HCT116 (cell line): ENCODE data around the gene TCERG1L. TPM values are rescaled to one million over a fixed set of nuclear protein-coding genes. Genes with fewer than 3 reads are reported as not detected.

Experiments
- ATAC-seq: fragments of 200-7000 bp; cut with Tn5 transposase; 2 replicates; pipeline ENCODE4 v1.9.1; 2020; ENCODE audit warnings: mild to moderate bottlenecking, moderate library complexity
- BruUV-seq: library from RNA; stranded (reverse); fragments of 400-500 nt; replicated peaks from 2 replicates; lab custom pipeline; 2021; lab: Mats Ljungman, UMichigan
- CTCF ChIA-PET: fragments of 300-600 bp; sonication (Branson Sonifier 250); formaldehyde crosslinking; loops from one replicate; lab custom pipeline; 2021; ENCODE audit warnings: antibody characterized with exemption; lab: Charles Lee
- POLR2A ChIA-PET: fragments of 300-600, 350-600 bp; sonication (Branson Sonifier 250); formaldehyde crosslinking; loops from one replicate; lab custom pipeline; 2021; ENCODE audit warnings: antibody characterized with exemption; lab: Charles Lee
- RAD21 ChIA-PET, 2 experiments: fragments of 300-600 bp; sonication (Branson Sonifier 250); formaldehyde crosslinking; loops; one replicate each; lab custom pipeline; 2023; ENCODE audit warnings: low total read pairs in 2 of 2; ENCODE audit not compliant: uncharacterized antibody in 2 of 2, unreplicated experiment in 2 of 2, low non-redundant PET in 1 of 2; lab: Charles Lee
- DNase-seq: peaks from one replicate; pipeline ENCODE4 v3.0.0-alpha.2; 2010; ENCODE audit warnings: low read depth, low spot score
- H2AFZ ChIP-seq: fragments of 200-600 bp; shearing (Covaris generic), sonication (generic); 2 replicates; pipeline ENCODE4 v1.6.1; 2017; ENCODE audit warnings: low read depth, mixed run types, mixed read lengths, antibody characterized with exemption, low read length; ENCODE audit not compliant: poor library complexity, severe bottlenecking
- H3K27ac ChIP-seq: 2 replicates; pipeline ENCODE4 v1.5.1; 2012; ENCODE audit warnings: low read depth, low read length
- H3K27me3 ChIP-seq: fragments of 200-600 bp; sonication (generic); 2 replicates; pipeline ENCODE4 v1.6.1; 2016; ENCODE audit warnings: mixed run types, low read length, mixed read lengths; ENCODE audit not compliant: insufficient read depth
- H3K36me3 ChIP-seq, 2 experiments: fragments of 200-500 bp in 1 of 2; fragments of 200-600 bp in 1 of 2; sonication (Bioruptor generic) in 1 of 2; sonication (generic) in 1 of 2; 2 replicates each; pipeline versions ENCODE4 v1.5.1 to v1.6.1; 2014 to 2016; ENCODE audit warnings: low read length in 2 of 2, inconsistent platforms in 1 of 2, mixed read lengths in 1 of 2, mixed run types in 1 of 2; ENCODE audit not compliant: insufficient read depth in 2 of 2, control insufficient read depth in 1 of 2
- H3K4me1 ChIP-seq, 2 experiments: fragments of 200-600 bp in 1 of 2; sonication (generic) in 1 of 2; 2 replicates each; pipeline versions ENCODE4 v1.5.1 to v1.6.1; 2012 to 2017; ENCODE audit warnings: low read length in 2 of 2, inconsistent platforms in 1 of 2, mild to moderate bottlenecking in 1 of 2, mixed read lengths in 1 of 2, mixed run types in 1 of 2, moderate library complexity in 1 of 2; ENCODE audit not compliant: insufficient read depth in 2 of 2, control insufficient read depth in 1 of 2
- H3K4me2 ChIP-seq: fragments of 200-600 bp; sonication (generic); 2 replicates; pipeline ENCODE4 v1.6.1; 2017; ENCODE audit warnings: mixed run types, low read length, mixed read lengths
- H3K4me3 ChIP-seq, 2 experiments: fragments of 200-600 bp in 1 of 2; sonication (generic) in 1 of 2; replicated peaks in 1 of 2; 2 replicates each; pipeline ENCODE4 v1.5.1; 2011 to 2016; ENCODE audit warnings: low read length in 2 of 2, control low read depth in 1 of 2, low read depth in 1 of 2, mild to moderate bottlenecking in 1 of 2, mixed read lengths in 1 of 2, mixed run types in 1 of 2
- H3K79me2 ChIP-seq: fragments of 200-600 bp; sonication (generic); 2 replicates; pipeline ENCODE4 v1.6.1; 2017; ENCODE audit warnings: mild to moderate bottlenecking, mixed run types, low read length, moderate library complexity, mixed read lengths; ENCODE audit not compliant: insufficient read depth
- H3K9ac ChIP-seq: fragments of 200-600 bp; sonication (generic); 2 replicates; pipeline ENCODE4 v1.6.1; 2016; ENCODE audit warnings: low read length, mixed read lengths
- H3K9me2 ChIP-seq: fragments of 200-600 bp; sonication (generic), shearing (Covaris generic); 2 replicates; pipeline ENCODE4 v1.6.1; 2017; ENCODE audit warnings: mixed run types, mild to moderate bottlenecking, moderate library complexity; ENCODE audit not compliant: insufficient read depth
- H3K9me3 ChIP-seq, 2 experiments: fragments of 200-500 bp in 1 of 2; fragments of 200-600 bp in 1 of 2; sonication (Bioruptor generic) in 1 of 2; sonication (generic) in 1 of 2; 2 replicates each; pipeline ENCODE4 v1.6.1; 2014 to 2017; ENCODE audit warnings: low read length in 2 of 2, mixed read lengths in 2 of 2, inconsistent platforms in 1 of 2, low read depth in 1 of 2, mild to moderate bottlenecking in 1 of 2, mixed run types in 1 of 2, moderate library complexity in 1 of 2; ENCODE audit not compliant: control insufficient read depth in 1 of 2, insufficient read depth in 1 of 2
- H4K20me1 ChIP-seq: fragments of 200-600 bp; sonication (generic), shearing (Covaris generic); 2 replicates; pipeline ENCODE4 v1.6.1; 2017; ENCODE audit warnings: mixed run types, mild to moderate bottlenecking, moderate library complexity; ENCODE audit not compliant: insufficient read depth
- CBX3 ChIP-seq: IDR thresholded peaks from 2 replicates; pipeline ENCODE4 v1.6.1; 2012; ENCODE audit warnings: low read depth
- EZH2 ChIP-seq: fragments of 200-600 bp; sonication (generic); IDR thresholded peaks from 2 replicates; pipeline ENCODE4 v1.6.1; 2017; ENCODE audit warnings: antibody characterized with exemption, mixed run types
- FOSL1 ChIP-seq: IDR thresholded peaks from 2 replicates; pipeline ENCODE4 v1.6.1; 2012; ENCODE audit warnings: low read depth
- JUND ChIP-seq: IDR thresholded peaks from 2 replicates; pipeline ENCODE4 v1.6.1; 2012
- RAD21 ChIP-seq: IDR thresholded peaks from 2 replicates; pipeline ENCODE4 v1.6.1; 2012; ENCODE audit warnings: low read depth, mild to moderate bottlenecking
- REST ChIP-seq: IDR thresholded peaks from 2 replicates; pipeline ENCODE4 v1.6.1; 2012; ENCODE audit warnings: low read depth
- ZFX ChIP-seq: fragments of 450-650 bp; IDR thresholded peaks from 2 replicates; pipeline ENCODE4 v1.6.1; 2017
- intact Hi-C: fragments of 100-400 bp; cut with micrococcal nuclease; formaldehyde crosslinking; loops from 2 replicates; pipeline ENCODE4 v1.10.0; 2022
- total RNA-seq: library from RNA; stranded (reverse); gene quantifications from one replicate; pipeline ENCODE4 v1.2.1, GENCODE V29; 2021; ENCODE audit not compliant: unreplicated experiment
- TF ChIP-seq, protein P1 (sequence below): IDR thresholded peaks from 2 replicates; pipeline ENCODE4 v1.6.1; 2012
- TF ChIP-seq, protein P2 (sequence below), 3 experiments: fragments of 200-600 bp in 1 of 3; sonication (generic) in 1 of 3; IDR thresholded peaks in 2 of 3; conservative IDR thresholded peaks in 1 of 3; 2 replicates each; pipeline ENCODE4 v1.5.1; 2012 to 2017; ENCODE audit warnings: low read depth in 2 of 3, low read length in 2 of 3, antibody characterized with exemption in 1 of 3, borderline replicate concordance in 1 of 3, control low read depth in 1 of 3, mild to moderate bottlenecking in 1 of 3, mixed read lengths in 1 of 3, mixed run types in 1 of 3, moderate library complexity in 1 of 3; ENCODE audit not compliant: insufficient read depth in 1 of 3

The TCERG1L gene
- total RNA-seq, 1 experiment from 2014 or later: not detected

- H3K27me3 ChIP-seq: no peaks in the 10 kb centered on the region
- H3K4me2 ChIP-seq: no peak overlapping the region
- no peaks in the 10 kb centered on the region for H3K9me2 ChIP-seq
- no peaks in the 10 kb centered on the region for H4K20me1 ChIP-seq
- no peaks in the 10 kb centered on the region for H3K9me3 ChIP-seq
- H3K9ac ChIP-seq: no peak overlapping the region
- H3K36me3 ChIP-seq: no peaks in the 10 kb centered on the region
- H3K79me2 ChIP-seq: no peaks in the 10 kb centered on the region
- RAD21 ChIA-PET: no interaction called here
- POLR2A ChIA-PET: no interaction called here
- CTCF ChIA-PET: no interaction called here
- BruUV-seq: no TSS peak
- intact Hi-C loops: no loop called here
- H3K4me1 ChIP-seq: no peaks in the 10 kb centered on the region
- no peak for TF ChIP-seq EZH2
- TF ChIP-seq RAD21: no peak
- no peak for TF ChIP-seq JUND
- TF ChIP-seq FOSL1: no peak
- TF ChIP-seq ZFX: no peak
- TF ChIP-seq, protein P1, sequence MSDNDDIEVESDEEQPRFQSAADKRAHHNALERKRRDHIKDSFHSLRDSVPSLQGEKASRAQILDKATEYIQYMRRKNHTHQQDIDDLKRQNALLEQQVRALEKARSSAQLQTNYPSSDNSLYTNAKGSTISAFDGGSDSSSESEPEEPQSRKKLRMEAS: no peak
- no peak for TF ChIP-seq REST
- TF ChIP-seq CBX3: no peak
- TF ChIP-seq, protein P2, sequence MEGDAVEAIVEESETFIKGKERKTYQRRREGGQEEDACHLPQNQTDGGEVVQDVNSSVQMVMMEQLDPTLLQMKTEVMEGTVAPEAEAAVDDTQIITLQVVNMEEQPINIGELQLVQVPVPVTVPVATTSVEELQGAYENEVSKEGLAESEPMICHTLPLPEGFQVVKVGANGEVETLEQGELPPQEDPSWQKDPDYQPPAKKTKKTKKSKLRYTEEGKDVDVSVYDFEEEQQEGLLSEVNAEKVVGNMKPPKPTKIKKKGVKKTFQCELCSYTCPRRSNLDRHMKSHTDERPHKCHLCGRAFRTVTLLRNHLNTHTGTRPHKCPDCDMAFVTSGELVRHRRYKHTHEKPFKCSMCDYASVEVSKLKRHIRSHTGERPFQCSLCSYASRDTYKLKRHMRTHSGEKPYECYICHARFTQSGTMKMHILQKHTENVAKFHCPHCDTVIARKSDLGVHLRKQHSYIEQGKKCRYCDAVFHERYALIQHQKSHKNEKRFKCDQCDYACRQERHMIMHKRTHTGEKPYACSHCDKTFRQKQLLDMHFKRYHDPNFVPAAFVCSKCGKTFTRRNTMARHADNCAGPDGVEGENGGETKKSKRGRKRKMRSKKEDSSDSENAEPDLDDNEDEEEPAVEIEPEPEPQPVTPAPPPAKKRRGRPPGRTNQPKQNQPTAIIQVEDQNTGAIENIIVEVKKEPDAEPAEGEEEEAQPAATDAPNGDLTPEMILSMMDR (IDR thresholded peaks at IDR 0.05 in 2 of 3, conservative IDR thresholded peaks at IDR 0.05 in 1 of 3; ENCODE audit: borderline replicate concordance in 1 of 3, insufficient read depth in 1 of 3, low read depth in 2 of 3, low read length in 2 of 3): no peak
- no peak overlapping the region for H3K27ac ChIP-seq
- no peak for ATAC-seq
- H3K4me3 ChIP-seq: no peak overlapping the region
- DNase-seq: no peak
- H2AFZ ChIP-seq: no peak overlapping the region
These were observed 5.0 kb upstream of the TCERG1L start for GRCh38 chr10:131316321-131317075.
